ENCODE measurements around the gene GAPT. TPM values are rescaled to one million over a fixed set of nuclear protein-coding genes. Genes with fewer than 3 reads are reported as not detected.

GAPT gene
- total RNA-seq: not detected in 2 replicates

GRCh38 chr5:58491216-58491892 is at the start of gene GAPT:
Gene GAPT, plus strand, starts transcription at chr5:58491435. Its CDS starts 3,102 bp downstream, at chr5:58494537.

GRCh38 chr5:58460002-58460731 is 31.1 kb upstream of the GAPT start, which contains the start of gene PLK2:
Gene PLK2, minus strand, starts transcription at chr5:58460086. Its CDS starts 127 bp downstream, at chr5:58459959.

Small RNA genes lying within 50 kb of the gene (small RNA-seq; reads per million reads assigned to genes)
- not detected for gene MIR548AE2

Other genes starting within 250 kb of the GAPT start
- 615 and 798 TPM in 2 replicates for gene PLK2, start 31.3 kb upstream of the GAPT start, total RNA-seq
- under 0.01 TPM in 1 of 2 replicates, not detected in the other for gene RAB3C, start 91.6 kb downstream of the GAPT start, total RNA-seq

Measured in placental epithelial cell (primary cell).